GM21576 (cell line): ENCODE results near the gene WBP1.
"Not testable (repeated sequence)": the region's sequence is repeated elsewhere in the genome, so short reads cannot be mapped to it uniquely, and the experiment has no call there.

Experiments used
- ATAC-seq: cut with Tn5 transposase; IDR thresholded peaks from one replicate; pipeline ENCODE4 v1.9.1; 2021; ENCODE audit warnings: mild to moderate bottlenecking, moderate library complexity; ENCODE audit not compliant: unreplicated experiment

WBP1 gene

GRCh38 chr2:74458132-74458937, at the start of gene WBP1:
TSS of gene WBP1 (plus strand) at chr2:74458438. CDS start at chr2:74458603, 165 bp downstream.
- peak; percentile 79 for ATAC-seq

- ATAC-seq, result no peak
Observed at GRCh38 chr2:74413001-74413698, 45.1 kb upstream of the WBP1 start.

- ATAC-seq, result no peak
Observed at GRCh38 chr2:74414441-74414840, 43.8 kb upstream of the WBP1 start.

GRCh38 chr2:74414881-74415761, 43.1 kb upstream of the WBP1 start:
- peak; percentile 40 for ATAC-seq

- no peak for ATAC-seq
Observed at GRCh38 chr2:74415762-74416395, 42.4 kb upstream of the WBP1 start.

- no peak for ATAC-seq
Observed at GRCh38 chr2:74416778-74417177, 41.5 kb upstream of the WBP1 start.

- ATAC-seq, result no peak
Observed at GRCh38 chr2:74417197-74417596, 41.0 kb upstream of the WBP1 start.

- ATAC-seq, result no peak
Observed at GRCh38 chr2:74417763-74418162, 40.5 kb upstream of the WBP1 start.

GRCh38 chr2:74418312-74418711, 39.9 kb upstream of the WBP1 start:
- ATAC-seq, result no peak

GRCh38 chr2:74419345-74419744, 38.9 kb upstream of the WBP1 start:
- no peak for ATAC-seq

GRCh38 chr2:74420006-74420405, 38.2 kb upstream of the WBP1 start:
- no peak for ATAC-seq

GRCh38 chr2:74420443-74421103, 37.7 kb upstream of the WBP1 start:
- not testable (repeated sequence) for ATAC-seq

- ATAC-seq, result peak; percentile 92
Observed at GRCh38 chr2:74421221-74421870, 36.9 kb upstream of the WBP1 start, which contains the start of the genes C2orf81 and WDR54. TSS of gene C2orf81 (minus strand) at chr2:74421619. CDS start at chr2:74421560, 59 bp downstream. TSS of gene WDR54 (plus strand) at chr2:74421730. CDS start at chr2:74422154, 424 bp downstream.

GRCh38 chr2:74423231-74424095, 34.8 kb upstream of the WBP1 start:
- ATAC-seq, result no peak

GRCh38 chr2:74424139-74424992, 33.9 kb upstream of the WBP1 start:
- no peak for ATAC-seq

GRCh38 chr2:74424995-74425406, 33.2 kb upstream of the WBP1 start:
- ATAC-seq, result no peak

- no peak for ATAC-seq
Observed at GRCh38 chr2:74425523-74425922, 32.7 kb upstream of the WBP1 start.
